NOMO-1 treated with DMSO at 0.1 percent for 48 hours (cell line): Measurements from ENCODE around the gene ZNF469.
"Not testable (repeated sequence)": the region's sequence is repeated elsewhere in the genome, so short reads cannot be mapped to it uniquely, and the experiment has no call there.

Source experiments
- DNase-seq: peaks from one replicate; lab custom pipeline; 2025; ENCODE audit not compliant: unreplicated experiment; lab: John Stamatoyannopoulos, UW

Gene ZNF469

GRCh38 chr16:88408561-88409142 lies 25.9 kb downstream of the ZNF469 start:
- DNase-seq = no peak

- no peak for DNase-seq
Measured at GRCh38 chr16:88409296-88410065, 26.7 kb downstream of the ZNF469 start.

GRCh38 chr16:88410297-88410968 lies 27.7 kb downstream of the ZNF469 start:
- not testable (repeated sequence) for DNase-seq

DNA sequence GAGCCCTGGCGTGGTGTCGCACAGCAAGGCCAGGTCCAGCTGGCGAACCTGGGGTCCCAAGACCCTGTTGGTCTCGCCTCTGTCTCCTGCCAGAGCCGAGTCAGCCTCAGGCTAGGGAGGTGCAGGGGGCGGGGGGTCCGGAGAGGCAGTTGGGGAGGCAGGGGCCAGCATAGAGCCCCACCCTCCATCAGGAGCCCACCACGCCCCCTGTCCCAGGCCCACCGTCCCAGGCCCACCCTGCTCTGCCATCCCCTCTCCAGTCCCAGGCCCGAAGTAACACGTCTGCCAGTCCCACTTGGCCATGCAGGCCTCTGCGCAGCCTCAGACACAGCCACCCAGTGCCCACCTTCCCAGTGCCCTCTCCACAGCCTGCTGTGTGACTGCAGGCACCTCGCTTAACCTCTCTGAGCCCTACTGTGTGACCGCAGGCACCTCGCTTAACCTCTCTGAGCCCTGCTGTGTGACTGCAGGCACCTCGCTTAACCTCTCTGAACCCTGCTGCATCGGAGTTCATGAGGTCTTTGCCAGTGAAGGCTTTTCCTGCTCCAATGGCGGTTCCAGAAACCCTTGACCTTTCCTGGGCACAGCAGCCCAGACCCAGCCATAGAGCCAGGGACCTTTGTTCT lies 29.3 kb downstream of the ZNF469 start:
- DNase-seq = no peak

DNA sequence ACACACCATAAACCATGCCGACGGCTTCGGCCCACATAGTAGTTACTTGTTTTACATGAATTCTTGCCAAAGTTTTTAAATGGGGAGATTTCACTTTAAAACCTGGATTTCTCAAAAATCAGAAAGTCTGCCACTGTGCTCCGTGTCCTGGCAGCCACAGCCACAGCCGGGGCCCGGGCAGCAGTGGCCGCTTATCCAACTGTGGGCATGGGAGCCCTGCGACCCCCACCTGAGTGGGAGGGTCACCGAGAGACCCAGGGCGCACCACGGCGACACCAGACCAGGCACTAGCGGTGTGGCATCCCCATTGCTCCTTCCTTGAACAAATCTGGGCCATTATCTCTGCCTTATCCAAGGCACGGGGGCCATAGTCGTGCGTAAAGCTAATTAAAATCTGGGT lies 30.0 kb downstream of the ZNF469 start:
- no peak for DNase-seq

GRCh38 chr16:88413231-88413630 lies 30.5 kb downstream of the ZNF469 start:
- no peak for DNase-seq

- no peak for DNase-seq
Measured at GRCh38 chr16:88413631-88414030, 30.9 kb downstream of the ZNF469 start.

- DNase-seq = no peak
Measured at GRCh38 chr16:88414521-88415380, 32.0 kb downstream of the ZNF469 start.

- DNase-seq = no peak
Measured at GRCh38 chr16:88415381-88415705, 32.6 kb downstream of the ZNF469 start.

DNA sequence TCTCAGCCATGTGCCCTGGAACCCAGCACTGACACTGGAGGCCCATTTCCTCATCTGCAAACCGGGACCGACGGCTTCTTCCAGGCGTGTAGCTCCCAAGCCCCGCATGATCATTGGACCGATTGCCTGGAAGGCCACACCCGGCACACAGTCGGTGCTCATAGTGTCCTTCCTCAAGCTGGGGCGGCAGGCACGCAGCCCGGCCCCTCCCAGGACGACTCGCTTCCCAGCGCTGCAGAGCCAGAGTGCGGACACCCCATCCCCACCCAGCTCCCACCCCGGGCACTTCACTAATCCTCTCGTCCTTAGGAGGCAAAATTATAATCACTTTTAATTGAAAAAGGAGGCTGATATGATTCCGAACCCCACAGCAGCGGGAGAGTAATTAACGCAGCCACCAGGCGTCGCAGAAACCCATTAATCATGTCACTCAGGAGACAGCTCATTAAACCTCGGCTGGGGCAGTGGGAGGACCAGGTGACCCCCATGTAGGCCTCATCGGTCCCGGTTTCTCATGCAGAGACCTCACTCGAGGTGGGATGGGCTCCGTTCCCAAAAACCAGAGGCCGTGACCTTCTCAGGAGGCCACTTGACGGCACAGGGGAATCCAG lies 33.1 kb downstream of the ZNF469 start:
- peak; percentile 13 for DNase-seq

- DNase-seq = no peak
Measured at GRCh38 chr16:88416686-88417085, 33.9 kb downstream of the ZNF469 start.

GRCh38 chr16:88417684-88418476 lies 35.1 kb downstream of the ZNF469 start:
- DNase-seq = no peak

GRCh38 chr16:88418869-88419268 lies 36.1 kb downstream of the ZNF469 start:
- DNase-seq = no peak

- DNase-seq = no peak
Measured at GRCh38 chr16:88419790-88420189, 37.0 kb downstream of the ZNF469 start.

DNA sequence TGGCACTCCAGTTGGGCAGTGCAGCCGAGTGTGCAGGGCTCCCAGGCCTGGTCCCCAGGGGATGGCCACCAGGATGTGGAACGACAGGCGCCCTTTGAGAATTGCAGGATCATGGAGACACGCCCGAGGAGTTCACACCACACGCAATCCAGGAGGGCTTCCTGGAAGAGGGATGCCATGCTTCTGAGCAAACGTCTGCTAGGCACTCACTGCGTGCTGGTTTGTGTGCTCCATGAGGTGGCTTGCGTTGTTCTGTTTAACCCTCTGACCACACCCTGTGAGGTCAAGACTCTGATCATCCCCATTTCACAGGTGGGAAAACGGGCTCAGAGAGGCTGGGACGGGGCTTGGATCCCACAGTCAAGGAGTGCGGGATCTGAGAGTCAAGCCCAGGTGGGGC lies 37.7 kb downstream of the ZNF469 start:
- no peak for DNase-seq

- no peak for DNase-seq
Measured at GRCh38 chr16:88421301-88421700, 38.5 kb downstream of the ZNF469 start.

GRCh38 chr16:88421871-88422433 lies 39.2 kb downstream of the ZNF469 start:
- DNase-seq = no peak

DNA sequence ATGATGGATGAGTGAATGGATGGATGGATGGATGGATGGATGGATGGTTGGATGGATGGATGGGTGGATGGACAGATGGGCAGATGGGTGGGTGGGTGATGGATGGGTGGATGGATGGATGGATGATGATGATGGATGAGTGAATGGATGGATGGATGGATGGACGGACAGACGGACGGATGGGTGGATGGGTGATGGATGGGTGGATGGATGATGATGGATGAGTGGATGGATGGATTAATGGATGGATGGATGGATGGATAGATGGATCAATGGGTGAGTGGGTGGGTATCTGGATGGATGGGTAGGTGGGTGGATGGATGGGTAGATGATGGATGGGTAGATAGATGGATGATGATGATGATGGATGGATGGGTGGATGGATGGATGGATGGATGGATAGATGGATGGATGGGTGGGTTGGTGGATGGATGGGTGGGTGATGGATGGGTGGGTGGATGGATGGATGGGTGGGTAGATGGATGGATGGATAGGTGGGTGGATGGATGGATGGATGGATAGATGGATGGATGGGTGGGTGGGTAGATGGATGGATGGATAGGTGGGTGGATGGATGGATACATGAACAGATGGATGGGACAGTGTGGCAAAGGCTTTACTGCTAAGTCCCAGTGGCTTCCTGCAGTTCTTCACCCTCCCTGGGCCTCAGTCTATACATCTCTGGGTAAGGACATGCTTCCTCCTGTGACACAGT lies 40.1 kb downstream of the ZNF469 start:
- no peak for DNase-seq

DNA sequence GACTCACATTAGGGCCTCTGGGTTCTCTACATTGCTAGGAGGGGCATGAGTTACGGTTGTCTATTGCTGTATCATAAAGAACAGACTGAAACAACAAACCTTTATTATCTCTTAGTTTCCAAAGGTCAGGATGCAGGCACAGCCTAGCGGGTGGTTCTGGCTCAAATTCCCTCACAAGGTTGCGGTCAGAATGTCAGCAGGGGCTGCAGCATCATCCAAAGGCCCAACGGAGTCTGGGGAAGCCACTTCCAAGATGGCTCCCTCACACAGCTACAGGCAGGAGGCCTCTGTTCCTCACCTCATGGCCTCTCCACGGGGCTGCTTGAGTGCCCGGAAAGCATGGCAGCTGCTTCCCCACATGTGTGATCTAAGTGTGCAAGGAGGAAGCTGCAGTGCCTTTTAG lies 40.7 kb downstream of the ZNF469 start:
- DNase-seq = no peak
